GM04503 (cell line): ENCODE measurements around the gene SMCO4.
"Not testable (repeated sequence)": the region's sequence is repeated elsewhere in the genome, so short reads cannot be mapped to it uniquely, and the experiment has no call there.

Experiments
- DNase-seq: peaks from one replicate; pipeline ENCODE4 v3.0.0-alpha.2; 2012; ENCODE audit warnings: low read depth

SMCO4 gene

DNA sequence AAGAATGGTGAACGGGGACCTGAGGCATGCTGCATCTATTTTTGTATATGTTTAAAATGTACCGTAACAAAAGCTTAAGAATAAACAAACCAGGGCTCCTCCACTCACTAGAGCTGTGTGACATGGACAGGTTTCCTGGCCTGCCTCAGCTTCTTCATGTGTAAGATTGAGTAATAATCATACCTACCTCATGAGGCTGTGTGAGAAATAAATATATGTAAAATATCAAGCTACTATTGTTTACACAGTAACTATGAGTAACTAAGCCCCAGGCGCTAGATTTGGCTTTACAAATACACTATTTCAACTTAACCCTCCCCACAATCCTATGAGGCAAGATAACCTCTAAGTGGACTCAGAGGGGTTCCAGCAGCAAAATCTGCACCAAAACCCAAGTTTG, 66.4 kb downstream of the SMCO4 start:
- peak; percentile 10 for DNase-seq

DNA sequence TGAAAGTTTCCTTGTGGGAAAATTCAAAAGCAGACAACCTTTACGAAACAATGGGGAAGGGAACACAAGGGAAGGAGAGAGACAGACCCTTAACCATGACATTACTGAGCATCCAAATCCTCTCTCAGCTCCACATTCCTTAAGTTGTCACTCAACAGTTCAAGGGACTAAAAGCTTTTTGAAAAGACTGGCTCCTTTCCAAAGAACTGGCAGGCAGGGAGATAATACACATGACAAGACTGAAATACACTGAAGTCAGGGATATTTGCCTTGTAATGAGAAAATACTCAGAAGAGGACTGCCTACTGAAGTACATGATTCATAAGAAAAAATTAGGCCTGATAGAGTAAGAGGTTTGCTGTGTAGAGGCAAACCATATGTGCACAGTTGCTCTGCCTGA, 69.1 kb downstream of the SMCO4 start:
- DNase-seq = no peak

DNA sequence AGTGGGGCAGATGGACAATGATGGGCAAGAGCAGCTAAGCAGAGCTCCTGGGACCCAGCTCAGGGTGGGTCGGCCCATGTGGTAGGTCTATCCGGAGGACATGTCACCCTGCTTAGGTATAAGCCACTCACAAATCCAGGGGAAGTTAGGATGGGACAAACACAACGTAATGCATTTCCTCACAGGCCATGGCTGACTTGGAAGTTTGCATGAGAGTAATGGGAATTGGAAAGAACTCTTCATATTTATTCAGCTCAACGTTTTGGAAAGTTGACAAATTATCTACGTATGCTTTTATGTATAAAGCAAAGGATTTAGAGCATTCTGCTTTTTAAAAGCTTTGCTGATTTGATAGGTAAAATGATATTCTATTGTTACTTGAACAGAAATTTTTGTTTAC, 74.9 kb downstream of the SMCO4 start:
- DNase-seq = no peak

DNA sequence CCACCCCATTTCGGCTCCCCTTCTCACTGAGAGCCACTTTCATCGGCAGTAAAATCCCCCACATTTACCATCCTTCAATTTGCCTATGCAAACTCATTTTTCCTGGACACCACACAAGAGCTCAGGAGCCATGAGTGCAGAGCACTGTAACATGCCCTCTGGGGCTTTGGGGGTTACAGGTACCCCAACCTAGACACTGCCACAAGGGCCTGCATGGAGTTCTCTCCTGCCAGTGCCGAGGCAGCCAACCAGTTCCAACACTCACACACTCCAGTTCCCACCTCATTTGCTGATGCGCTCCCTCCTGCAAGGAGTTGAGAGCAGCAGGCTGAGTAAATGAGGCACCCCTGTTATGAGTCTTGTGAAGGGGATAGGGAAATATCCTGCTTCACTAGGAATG, 76.1 kb downstream of the SMCO4 start:
- no peak for DNase-seq

DNA sequence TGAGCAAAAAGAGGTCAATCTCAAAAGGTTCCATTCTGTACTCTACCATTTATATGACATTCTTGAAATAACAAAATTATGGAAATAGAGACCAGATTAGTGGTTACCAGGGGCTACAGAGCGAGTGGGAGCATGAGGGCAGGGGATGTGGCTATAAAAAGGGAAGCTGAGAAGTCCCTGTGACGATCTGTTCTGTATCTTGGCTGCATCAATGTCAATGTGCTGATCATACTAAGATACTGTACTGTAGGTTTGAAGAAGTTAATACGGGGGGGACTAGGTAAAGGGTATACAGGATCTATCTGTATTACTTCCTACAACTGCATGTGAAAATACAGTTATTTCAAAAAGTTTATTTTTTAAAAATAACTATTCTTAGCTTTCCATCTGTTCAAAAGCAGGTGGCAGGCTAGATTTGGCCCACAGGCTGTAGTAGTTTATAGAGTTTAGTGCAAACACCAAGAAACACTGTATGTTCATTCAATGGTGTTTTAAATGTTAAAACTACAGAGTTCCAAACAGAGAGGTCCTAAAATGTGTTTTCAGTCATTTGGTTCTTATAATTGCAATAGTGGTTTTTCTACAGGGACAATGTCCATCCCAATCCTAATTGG, 78.2 kb downstream of the SMCO4 start:
- no peak for DNase-seq

DNA sequence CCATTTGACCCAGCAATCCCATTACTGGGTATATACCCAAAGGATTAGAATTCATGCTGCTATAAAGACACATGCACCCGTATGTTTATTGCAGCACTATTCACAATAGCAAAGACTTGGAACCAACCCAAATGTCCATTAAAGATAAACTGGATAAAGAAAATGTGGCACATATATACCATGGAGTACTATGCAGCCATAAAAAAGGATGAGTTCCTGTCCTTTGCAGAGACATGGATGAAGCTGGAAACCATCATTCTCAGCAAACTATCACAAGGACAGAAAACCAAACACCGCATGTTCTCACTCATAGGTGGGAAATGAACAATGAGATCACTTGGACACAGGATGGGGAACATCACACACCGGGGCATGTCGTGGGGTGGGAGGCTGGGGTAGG, 79.5 kb downstream of the SMCO4 start:
- not testable (repeated sequence) for DNase-seq

DNA sequence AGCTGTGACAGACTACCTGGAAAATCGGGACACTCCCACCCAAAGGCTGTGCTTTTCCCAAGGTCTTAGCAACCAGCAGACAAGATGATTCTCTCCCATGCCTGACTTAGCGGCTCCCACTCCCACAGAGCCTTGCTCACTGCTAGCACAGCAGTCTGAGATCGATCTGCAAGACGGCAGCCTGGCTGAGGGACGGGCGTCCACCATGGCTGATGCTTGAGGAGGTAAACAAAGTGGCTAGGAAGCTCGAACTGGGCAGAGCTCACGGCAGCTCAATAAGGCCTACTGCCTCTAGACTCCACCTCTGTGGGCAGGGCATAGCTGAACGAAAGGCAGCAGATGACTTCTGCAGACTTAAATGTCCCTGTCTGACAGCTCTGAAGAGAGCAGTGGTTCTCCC, 84.9 kb downstream of the SMCO4 start:
- DNase-seq = no peak

DNA sequence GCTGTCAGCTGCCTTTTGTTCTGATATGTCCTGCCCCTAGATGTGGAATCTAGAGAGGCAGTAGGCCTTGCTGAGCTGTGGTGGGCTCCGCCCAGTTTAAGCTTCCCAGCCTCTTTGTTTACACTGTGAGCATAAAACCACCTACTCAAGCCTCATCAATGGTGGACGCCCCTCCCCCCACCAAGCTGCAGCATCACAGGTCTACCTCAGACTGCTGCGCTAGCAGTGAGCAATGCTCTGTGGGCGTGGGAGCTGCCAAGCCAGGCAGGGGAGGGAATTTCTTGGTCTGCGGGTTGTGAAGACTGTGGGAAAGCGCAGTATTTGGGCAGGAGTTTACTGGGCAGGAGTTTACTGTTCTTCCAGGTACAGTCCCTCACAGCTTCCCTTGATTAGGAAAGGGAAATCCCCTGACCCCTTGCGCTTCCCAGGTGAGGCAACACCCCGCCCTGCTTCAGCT, 98.5 kb downstream of the SMCO4 start:
- no peak for DNase-seq

DNA sequence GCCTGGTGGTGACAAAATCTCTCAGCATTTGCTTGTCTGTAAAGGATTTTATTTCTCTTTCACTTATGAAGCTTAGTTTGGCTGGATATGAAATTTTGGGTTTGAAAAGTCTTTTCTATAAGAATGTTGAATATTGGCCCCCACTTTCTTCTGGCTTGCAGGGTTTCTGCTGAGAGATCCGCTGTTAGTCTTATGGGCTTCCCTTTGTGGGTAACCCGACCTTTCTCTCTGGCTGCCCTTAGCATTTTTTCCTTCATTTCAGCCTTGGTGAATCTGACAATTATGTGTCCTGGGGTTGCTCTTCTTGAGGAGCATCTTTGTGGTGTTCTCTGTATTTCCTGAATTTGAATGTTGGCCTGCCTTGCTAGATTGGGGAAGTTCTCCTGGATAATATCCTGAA, 100.0 kb downstream of the SMCO4 start:
- not testable (repeated sequence) for DNase-seq

DNA sequence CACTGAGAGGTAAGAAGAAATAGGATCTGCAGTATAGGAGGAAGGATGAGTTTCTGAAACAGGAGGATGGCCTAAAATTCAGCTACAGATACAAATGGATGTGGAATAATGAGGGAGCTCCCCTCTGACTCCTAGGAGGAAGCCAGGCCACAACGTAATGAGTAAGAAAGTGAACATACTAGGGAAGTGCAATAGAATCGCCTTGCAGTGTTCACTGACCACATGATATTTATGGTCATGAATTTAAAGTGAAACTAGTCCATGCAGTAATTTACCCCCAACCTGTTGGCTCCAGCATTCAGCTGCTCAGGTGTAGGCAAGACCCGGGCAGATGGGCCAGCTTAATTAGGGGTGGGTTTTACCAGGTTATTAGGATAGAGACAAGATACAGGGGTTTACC, 110.9 kb downstream of the SMCO4 start:
- DNase-seq = no peak
